LNCaP clone FGC (cell line): Measurements from ENCODE around the gene VSTM2A.
"Not testable (repeated sequence)": the region's sequence is repeated elsewhere in the genome, so short reads cannot be mapped to it uniquely, and the experiment has no call there.

ENCODE experiments used
- DNase-seq: peaks from one replicate; pipeline ENCODE4 v3.0.0-alpha.2; 2011; ENCODE audit warnings: low read depth
- H3K4me3 ChIP-seq: 2 replicates; pipeline ENCODE4 v1.5.1; 2011; ENCODE audit warnings: mild to moderate bottlenecking, low read depth, low read length, control low read depth
- CTCF ChIP-seq: IDR thresholded peaks from 2 replicates; pipeline ENCODE4 v1.5.1; 2012; ENCODE audit warnings: mild to moderate bottlenecking; ENCODE audit not compliant: control insufficient read depth, insufficient read depth; ENCODE audit errors: extremely low read depth

Gene VSTM2A

GRCh38 chr7:54541669-54542625, at the start of gene VSTM2A:
VSTM2A (plus strand) TSS chr7:54542375; CDS start chr7:54542731, 356 bp downstream.
- peak within 1 kb of the TSS; percentile 35 for H3K4me3 ChIP-seq
- no peak for TF ChIP-seq CTCF
- DNase-seq, result no peak

GRCh38 chr7:54504531-54504930, 37.6 kb upstream of the VSTM2A start:
- H3K4me3 ChIP-seq, DNase-seq: not testable (repeated sequence)

- DNase-seq, result no peak
- H3K4me3 ChIP-seq, result no peak overlapping the region
- no peak for TF ChIP-seq CTCF
These were observed 12.6 kb upstream of the VSTM2A start for GRCh38 chr7:54529568-54529967.

GRCh38 chr7:54538122-54538521, 4.1 kb upstream of the VSTM2A start:
- DNase-seq, result no peak
- no peak overlapping the region for H3K4me3 ChIP-seq
- no peak for TF ChIP-seq CTCF

- no peak overlapping the region for H3K4me3 ChIP-seq
- no peak for TF ChIP-seq CTCF
- peak; percentile 63 for DNase-seq
These were observed 895 bp downstream of the VSTM2A start for GRCh38 chr7:54543051-54543488.

- no peak for TF ChIP-seq CTCF
- no peak for DNase-seq
- no peak overlapping the region for H3K4me3 ChIP-seq
These were observed 2.0 kb downstream of the VSTM2A start for GRCh38 chr7:54544149-54544526.

- H3K4me3 ChIP-seq, result no peak overlapping the region
- DNase-seq, result no peak
- no peak for TF ChIP-seq CTCF
These were observed 2.5 kb downstream of the VSTM2A start for GRCh38 chr7:54544527-54545240.
